Retinal pigment epithelial cell (primary cell): ENCODE measurements around the gene IFNW1.
"Not testable (repeated sequence)": the region's sequence is repeated elsewhere in the genome, so short reads cannot be mapped to it uniquely, and the experiment has no call there.

Source experiments
- DNase-seq: peaks from one replicate; pipeline ENCODE4 v3.0.0-alpha.2; 2010; ENCODE audit warnings: low read depth
- H3K4me3 ChIP-seq: 2 replicates; pipeline ENCODE4 v1.5.1; 2011; ENCODE audit warnings: mild to moderate bottlenecking, low read length, control low read depth, moderate library complexity
- TF ChIP-seq, protein P1 (sequence below): conservative IDR thresholded peaks from 2 replicates; pipeline ENCODE4 v1.5.1; 2011; ENCODE audit warnings: low read depth, low read length, control low read depth, inconsistent platforms

Gene IFNW1

GRCh38 chr9:21160178-21160577 lies 18.5 kb upstream of the IFNW1 start:
- no peak overlapping the region for H3K4me3 ChIP-seq
- TF ChIP-seq, protein P1, sequence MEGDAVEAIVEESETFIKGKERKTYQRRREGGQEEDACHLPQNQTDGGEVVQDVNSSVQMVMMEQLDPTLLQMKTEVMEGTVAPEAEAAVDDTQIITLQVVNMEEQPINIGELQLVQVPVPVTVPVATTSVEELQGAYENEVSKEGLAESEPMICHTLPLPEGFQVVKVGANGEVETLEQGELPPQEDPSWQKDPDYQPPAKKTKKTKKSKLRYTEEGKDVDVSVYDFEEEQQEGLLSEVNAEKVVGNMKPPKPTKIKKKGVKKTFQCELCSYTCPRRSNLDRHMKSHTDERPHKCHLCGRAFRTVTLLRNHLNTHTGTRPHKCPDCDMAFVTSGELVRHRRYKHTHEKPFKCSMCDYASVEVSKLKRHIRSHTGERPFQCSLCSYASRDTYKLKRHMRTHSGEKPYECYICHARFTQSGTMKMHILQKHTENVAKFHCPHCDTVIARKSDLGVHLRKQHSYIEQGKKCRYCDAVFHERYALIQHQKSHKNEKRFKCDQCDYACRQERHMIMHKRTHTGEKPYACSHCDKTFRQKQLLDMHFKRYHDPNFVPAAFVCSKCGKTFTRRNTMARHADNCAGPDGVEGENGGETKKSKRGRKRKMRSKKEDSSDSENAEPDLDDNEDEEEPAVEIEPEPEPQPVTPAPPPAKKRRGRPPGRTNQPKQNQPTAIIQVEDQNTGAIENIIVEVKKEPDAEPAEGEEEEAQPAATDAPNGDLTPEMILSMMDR: no peak
- DNase-seq: no peak

DNA sequence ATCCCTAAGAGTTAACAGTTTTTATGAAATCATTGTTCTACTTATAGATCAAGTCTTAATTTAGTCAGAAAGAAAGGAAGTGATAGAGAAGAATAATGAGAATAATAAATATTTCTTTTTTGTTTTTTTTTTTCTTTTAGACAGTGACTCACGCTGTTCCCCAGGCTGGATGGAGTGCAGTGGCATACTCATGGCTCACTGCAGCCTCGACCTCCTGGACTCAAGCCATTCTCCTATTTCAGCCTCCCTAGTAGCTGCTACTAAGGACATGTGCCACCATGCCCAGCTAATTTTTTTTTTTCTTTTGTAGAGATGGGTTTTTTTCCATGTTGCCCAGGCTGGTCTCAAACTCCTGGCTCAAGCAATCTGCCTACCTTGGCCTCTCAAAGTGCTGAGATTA lies 13.9 kb upstream of the IFNW1 start:
- DNase-seq: no peak
- H3K4me3 ChIP-seq: no peak overlapping the region
- TF ChIP-seq, protein P1: no peak

DNA sequence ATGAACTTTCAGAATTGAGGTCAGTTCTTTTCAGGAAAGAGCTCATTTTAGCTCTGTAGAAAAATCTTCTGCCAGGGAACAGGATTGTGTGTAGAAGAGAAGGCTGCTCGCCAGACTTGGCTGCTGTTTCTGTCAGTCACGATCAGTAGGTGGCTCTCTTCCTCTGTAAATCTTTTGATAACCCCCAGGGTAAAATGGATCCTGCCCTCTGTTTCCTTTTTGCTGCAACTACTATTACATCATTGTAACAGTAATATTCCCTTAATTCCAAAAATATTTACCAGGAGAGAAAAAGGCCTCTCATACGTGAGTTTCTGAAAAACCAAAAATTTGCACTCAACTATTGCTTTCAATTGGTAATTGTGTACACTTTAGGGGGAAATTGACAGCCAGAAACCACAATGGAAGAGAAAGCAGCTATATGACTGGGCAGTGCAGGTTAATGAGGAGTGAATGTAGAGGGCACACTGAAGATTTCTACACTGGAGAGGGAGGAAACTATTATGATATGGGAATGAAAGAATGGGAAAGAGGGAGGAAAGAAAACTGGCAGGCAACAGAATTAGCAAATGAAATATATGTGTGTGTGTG lies 12.5 kb upstream of the IFNW1 start:
- DNase-seq: no peak
- TF ChIP-seq, protein P1: peak; percentile 25
- H3K4me3 ChIP-seq: no peak overlapping the region

DNA sequence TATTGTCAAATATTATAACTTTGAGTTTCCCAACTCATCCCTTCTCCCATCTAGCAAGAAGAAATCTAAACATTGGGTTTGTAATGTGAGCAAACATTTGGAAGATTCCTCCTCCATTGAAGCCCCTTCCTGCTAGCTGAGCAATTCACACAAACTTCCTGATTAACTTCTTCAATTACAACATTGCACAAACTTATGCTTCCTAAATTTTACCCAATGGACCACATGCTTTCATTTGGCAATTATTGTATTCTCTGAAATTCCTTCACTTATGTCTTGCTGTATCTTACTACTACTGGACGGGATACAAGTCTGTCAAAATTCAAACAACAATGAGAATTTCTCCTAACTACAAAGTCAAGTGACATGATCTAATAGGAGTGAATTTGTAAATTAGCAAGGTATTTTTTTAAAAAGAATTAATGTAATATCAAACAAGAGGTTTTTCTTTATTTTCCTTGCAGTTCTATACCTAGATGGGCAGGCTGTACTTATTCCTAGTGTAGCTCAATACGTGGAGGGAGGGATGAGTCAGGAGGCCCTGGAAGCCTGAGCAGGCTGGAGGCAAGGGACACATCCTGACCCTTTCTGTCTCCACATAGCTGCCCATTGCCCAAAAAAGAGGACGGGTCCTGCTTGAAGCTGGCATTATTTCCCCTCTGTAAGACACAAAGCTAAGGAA lies 11.8 kb upstream of the IFNW1 start:
- no peak for DNase-seq
- no peak overlapping the region for H3K4me3 ChIP-seq
- TF ChIP-seq, protein P1: no peak

GRCh38 chr9:21144603-21145002 lies 3.0 kb upstream of the IFNW1 start:
- TF ChIP-seq, protein P1: no peak
- no peak for DNase-seq
- no peak overlapping the region for H3K4me3 ChIP-seq

DNA sequence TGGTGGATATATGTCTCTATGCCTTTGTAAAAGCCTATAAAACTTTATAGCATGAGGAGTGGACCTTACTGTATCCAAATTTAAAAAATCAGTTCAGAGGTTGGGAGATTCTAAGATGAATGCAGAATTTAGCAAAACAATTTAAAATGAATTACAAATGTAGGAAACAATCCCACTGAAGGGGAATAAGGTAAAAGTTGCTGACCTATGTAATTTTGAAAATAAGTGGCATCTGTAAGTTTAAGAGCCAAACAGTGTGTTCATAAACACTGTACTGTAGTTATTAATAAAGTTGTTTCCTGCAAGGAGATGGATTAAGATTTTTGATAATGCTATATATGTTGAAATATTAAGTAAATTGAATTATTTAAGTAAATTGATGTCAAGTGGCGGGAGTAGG lies 4.6 kb downstream of the IFNW1 start:
- no peak for DNase-seq
- TF ChIP-seq, protein P1: no peak
- H3K4me3 ChIP-seq: no peak overlapping the region

DNA sequence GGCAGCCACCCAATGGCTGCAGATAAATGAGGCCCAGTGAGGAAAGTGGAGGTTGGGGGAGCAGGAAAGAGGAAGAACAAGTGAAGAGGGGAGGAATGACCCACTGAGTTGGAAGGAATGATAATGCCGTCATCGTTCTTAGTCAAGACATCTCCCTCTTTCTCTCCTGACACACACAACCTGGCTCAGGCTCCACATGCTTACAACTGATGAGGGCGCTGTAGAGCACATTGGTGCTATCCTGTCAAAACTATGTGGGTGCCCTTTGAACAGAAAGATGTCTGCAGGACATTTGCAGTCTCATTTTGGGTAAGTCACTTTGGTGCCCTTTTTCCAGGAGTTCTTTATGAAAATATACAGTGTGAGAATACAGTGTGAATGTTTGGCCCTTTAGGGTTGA lies 5.9 kb downstream of the IFNW1 start:
- DNase-seq: no peak
- TF ChIP-seq, protein P1: no peak
- no peak overlapping the region for H3K4me3 ChIP-seq

DNA sequence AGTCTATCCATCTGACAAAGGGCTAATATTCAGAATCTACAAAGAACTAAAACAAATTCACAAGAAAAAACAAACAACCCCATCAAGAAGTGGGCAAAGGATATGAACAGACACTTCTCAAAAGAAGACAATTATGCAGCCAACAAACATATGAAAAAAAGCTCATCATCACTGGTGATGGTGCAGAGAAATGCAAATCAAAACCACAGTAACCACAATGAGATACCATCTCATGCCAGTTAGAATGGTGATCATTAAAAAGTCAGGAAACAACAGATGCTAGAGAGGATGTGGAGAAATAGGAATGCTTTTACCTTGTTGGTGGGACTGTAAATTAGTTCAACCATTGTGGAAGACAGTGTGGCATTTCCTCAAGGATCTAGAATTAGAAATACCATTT lies 13.4 kb downstream of the IFNW1 start:
- not testable (repeated sequence) for H3K4me3 ChIP-seq, DNase-seq
